ENCODE data around the gene THBS2. TPM values are rescaled to one million over a fixed set of nuclear protein-coding genes. Genes with fewer than 3 reads are reported as not detected.

The THBS2 gene
- total and polyA plus RNA-seq, 9 donors: 26.5 to 151 (median 65.3) TPM

DNA sequence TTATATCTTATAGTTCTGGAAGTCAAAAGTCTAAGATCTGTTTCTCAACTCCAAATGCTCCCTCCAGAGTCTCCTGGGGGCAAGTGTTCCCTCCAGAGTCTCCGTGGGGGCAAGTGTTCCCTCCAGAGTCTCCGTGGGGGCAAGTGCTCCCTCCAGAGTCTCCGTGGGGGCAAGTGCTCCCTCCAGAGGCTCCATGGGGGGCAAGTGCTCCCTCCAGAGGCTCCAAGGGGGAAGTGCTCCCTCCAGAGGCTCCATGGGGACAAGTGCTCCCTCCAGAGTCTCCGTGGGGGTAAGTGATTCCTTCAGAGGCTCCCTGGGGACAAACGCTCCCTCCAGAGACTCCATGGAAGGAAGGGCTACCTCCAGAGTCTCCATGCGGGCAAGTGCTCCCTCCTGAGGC is 34.0 kb upstream of the THBS2 start:
- DNase-seq: no peak
- Histone ChIP-seq H3K36me3 (no peaks in the 10 kb centered on the region), H3K9me3 (no peaks in the 10 kb centered on the region), H3K27ac (no peak overlapping the region), H3K4me3 (no peak overlapping the region), H3K27me3 (no peaks in the 10 kb centered on the region), H3K4me1 (ENCODE audit: insufficient read depth) (no peaks in the 10 kb centered on the region)
- TF ChIP-seq, protein P1, sequence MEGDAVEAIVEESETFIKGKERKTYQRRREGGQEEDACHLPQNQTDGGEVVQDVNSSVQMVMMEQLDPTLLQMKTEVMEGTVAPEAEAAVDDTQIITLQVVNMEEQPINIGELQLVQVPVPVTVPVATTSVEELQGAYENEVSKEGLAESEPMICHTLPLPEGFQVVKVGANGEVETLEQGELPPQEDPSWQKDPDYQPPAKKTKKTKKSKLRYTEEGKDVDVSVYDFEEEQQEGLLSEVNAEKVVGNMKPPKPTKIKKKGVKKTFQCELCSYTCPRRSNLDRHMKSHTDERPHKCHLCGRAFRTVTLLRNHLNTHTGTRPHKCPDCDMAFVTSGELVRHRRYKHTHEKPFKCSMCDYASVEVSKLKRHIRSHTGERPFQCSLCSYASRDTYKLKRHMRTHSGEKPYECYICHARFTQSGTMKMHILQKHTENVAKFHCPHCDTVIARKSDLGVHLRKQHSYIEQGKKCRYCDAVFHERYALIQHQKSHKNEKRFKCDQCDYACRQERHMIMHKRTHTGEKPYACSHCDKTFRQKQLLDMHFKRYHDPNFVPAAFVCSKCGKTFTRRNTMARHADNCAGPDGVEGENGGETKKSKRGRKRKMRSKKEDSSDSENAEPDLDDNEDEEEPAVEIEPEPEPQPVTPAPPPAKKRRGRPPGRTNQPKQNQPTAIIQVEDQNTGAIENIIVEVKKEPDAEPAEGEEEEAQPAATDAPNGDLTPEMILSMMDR (IDR thresholded peaks at IDR 0.05): no peak
- TF ChIP-seq POLR2A (IDR thresholded peaks at IDR 0.05): no peak
- TF ChIP-seq EP300 (IDR thresholded peaks at IDR 0.05): no peak
- intact Hi-C loops (cut with DNase I): no loop called here
- WGBS, 3 donors: 73 to 79% (median 77%) methylated on average over 4 to 6 of the region's 6 CpGs

- TF ChIP-seq EP300 (IDR thresholded peaks at IDR 0.05) (no peak), POLR2A (IDR thresholded peaks at IDR 0.05) (no peak)
- TF ChIP-seq, protein P1 (IDR thresholded peaks at IDR 0.05): no peak
- Histone ChIP-seq H3K4me1 (ENCODE audit: insufficient read depth) (no peaks in the 10 kb centered on the region), H3K4me3 (no peak overlapping the region), H3K36me3 (no peaks in the 10 kb centered on the region), H3K27ac (no peak overlapping the region), H3K9me3 (no peaks in the 10 kb centered on the region), H3K27me3 (no peaks in the 10 kb centered on the region)
- no peak for DNase-seq
- intact Hi-C loops (cut with DNase I): no loop called here
- WGBS, 3 donors: 87 to 89% (median 88%) methylated on average over 7 of the region's 7 CpGs
These were observed 33.3 kb upstream of the THBS2 start for GRCh38 chr6:169286961-169287360.

GRCh38 chr6:169285165-169285564 is 31.5 kb upstream of the THBS2 start:
- TF ChIP-seq, protein P1 (IDR thresholded peaks at IDR 0.05): no peak
- TF ChIP-seq EP300 (IDR thresholded peaks at IDR 0.05) (no peak), POLR2A (IDR thresholded peaks at IDR 0.05) (no peak)
- 77 to 85% (median 81%) methylated on average over 3 of the region's 3 CpGs for WGBS, 3 donors
- intact Hi-C loops (cut with DNase I): no loop called here

GRCh38 chr6:169283924-169284323 is 30.3 kb upstream of the THBS2 start:
- WGBS, 3 donors: 84 to 94% (median 91%) methylated on average over 1 of the region's 1 CpG
- TF ChIP-seq POLR2A (IDR thresholded peaks at IDR 0.05): no peak
- TF ChIP-seq, protein P1 (IDR thresholded peaks at IDR 0.05): no peak
- no peak for TF ChIP-seq EP300 (IDR thresholded peaks at IDR 0.05)
- H3K27me3 ChIP-seq: no peaks in the 10 kb centered on the region
- H3K4me1 ChIP-seq (ENCODE audit: insufficient read depth): no peaks in the 10 kb centered on the region
- no peak overlapping the region for H3K4me3 ChIP-seq
- no peaks in the 10 kb centered on the region for H3K9me3 ChIP-seq
- no peaks in the 10 kb centered on the region for H3K36me3 ChIP-seq
- no peak overlapping the region for H3K27ac ChIP-seq
- DNase-seq: no peak
- intact Hi-C loops (cut with DNase I): no loop called here

More at GRCh38 chr6:169285165-169285564, 31.5 kb upstream of the THBS2 start:
- Histone ChIP-seq H3K4me1 (ENCODE audit: insufficient read depth) (no peaks in the 10 kb centered on the region), H3K27me3 (no peaks in the 10 kb centered on the region), H3K27ac (no peak overlapping the region), H3K36me3 (no peaks in the 10 kb centered on the region), H3K4me3 (no peak overlapping the region), H3K9me3 (no peaks in the 10 kb centered on the region)
- DNase-seq: no peak

Data from ovary (tissue), 9 donors.